ENCODE results near the gene SH3BGRL. TPM values are rescaled to one million over a fixed set of nuclear protein-coding genes. Genes with fewer than 3 reads are reported as not detected.

Gene SH3BGRL
- total RNA-seq: 100 to 1,000 TPM in 1 of 3 donors, 10 to 100 TPM in 2; 49.7 to 186 (median 74.4) TPM
- long read RNA-seq, donor 1, transcript SH3BGRL-201 (4 exons, 1,923 nt): major isoform, 119 of 128 reads
- long read RNA-seq, donor 1, partial matches to known transcripts: 5 of 128 reads
- long read RNA-seq, donor 1, other reads (novel, unspliced or antisense): 3 of 128 reads
- long read RNA-seq, donor 2, transcript SH3BGRL-201 (4 exons, 1,923 nt): major isoform, 49 of 53 reads
- long read RNA-seq, donor 2, partial matches to known transcripts: 1 of 53 reads
- long read RNA-seq, donor 2, other reads (novel, unspliced or antisense): 2 of 53 reads

DNA sequence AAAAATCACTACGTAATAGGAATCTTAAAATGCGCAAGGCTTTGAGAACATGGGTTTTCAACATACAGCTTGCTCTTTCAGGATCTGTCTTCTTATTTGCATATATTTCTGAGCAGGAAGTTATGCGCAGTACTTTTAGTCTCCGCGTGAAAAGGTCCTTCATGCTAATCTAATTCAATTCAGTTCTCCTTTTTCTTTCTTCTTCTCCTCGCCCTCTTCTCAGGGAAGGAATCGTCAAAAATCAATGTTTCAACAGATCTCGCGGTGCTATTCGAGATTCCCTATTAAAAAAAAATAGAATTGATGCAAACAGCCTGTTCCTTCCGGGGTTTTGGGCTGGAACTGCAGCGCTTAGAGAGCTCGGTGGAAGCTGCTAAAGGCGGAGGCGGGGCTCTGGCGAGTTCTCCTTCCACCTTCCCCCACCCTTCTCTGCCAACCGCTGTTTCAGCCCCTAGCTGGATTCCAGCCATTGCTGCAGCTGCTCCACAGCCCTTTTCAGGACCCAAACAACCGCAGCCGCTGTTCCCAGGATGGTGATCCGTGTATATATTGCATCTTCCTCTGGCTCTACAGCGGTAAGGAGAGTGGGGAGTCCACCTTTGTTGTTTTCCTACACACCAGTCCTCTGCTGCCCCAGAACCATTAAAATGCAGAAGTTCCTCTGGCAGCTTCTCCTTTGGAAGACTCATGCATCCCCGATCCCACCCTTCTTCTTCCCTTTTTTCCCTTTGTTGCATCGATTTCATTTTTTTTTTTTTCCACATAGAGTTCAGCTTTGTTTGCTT lies at the start of gene SH3BGRL, which contains the start of gene HMGN5:
Gene SH3BGRL (plus strand): TSS at position 432 of the 785 bp plus-strand sequence. CDS start 99 bp downstream, at position 531.
Gene HMGN5 (minus strand): TSS at position 243 of the 785 bp plus-strand sequence. CDS start 80,364 bp downstream, outside the sequence.
- peak; percentile 76 to 87 (median 82) for DNase-seq
- H3K36me3 ChIP-seq (ENCODE audit: low read depth): no peaks in the 10 kb centered on the region
- H3K4me1 ChIP-seq (ENCODE audit: low read depth): no peaks in the 10 kb centered on the region
- H3K9me3 ChIP-seq: no peaks in the 10 kb centered on the region
- ATAC-seq: peak; percentile 99
- peak within 1 kb of the TSS; percentile 11 for H3K4me3 ChIP-seq
- intact Hi-C loops (cut with DNase I, micrococcal nuclease): no loop called here
- TF ChIP-seq CTCF (IDR thresholded peaks at IDR 0.05): no peak

GRCh38 chrX:81168391-81168790 lies 33.5 kb upstream of the SH3BGRL start:
- no peak for ATAC-seq
- H3K4me1 ChIP-seq (ENCODE audit: low read depth): no peaks in the 10 kb centered on the region
- no peak overlapping the region for H3K4me3 ChIP-seq
- TF ChIP-seq CTCF (IDR thresholded peaks at IDR 0.05): no peak
- no peaks in the 10 kb centered on the region for H3K36me3 ChIP-seq (ENCODE audit: low read depth)
- intact Hi-C loops (cut with DNase I, micrococcal nuclease): no loop called here
- H3K9me3 ChIP-seq: no peaks in the 10 kb centered on the region
- no peak for DNase-seq

GRCh38 chrX:81174286-81174685 lies 27.6 kb upstream of the SH3BGRL start:
- intact Hi-C loops (cut with DNase I, micrococcal nuclease): no loop called here
- ATAC-seq: peak; percentile 33
- no peak for DNase-seq

DNA sequence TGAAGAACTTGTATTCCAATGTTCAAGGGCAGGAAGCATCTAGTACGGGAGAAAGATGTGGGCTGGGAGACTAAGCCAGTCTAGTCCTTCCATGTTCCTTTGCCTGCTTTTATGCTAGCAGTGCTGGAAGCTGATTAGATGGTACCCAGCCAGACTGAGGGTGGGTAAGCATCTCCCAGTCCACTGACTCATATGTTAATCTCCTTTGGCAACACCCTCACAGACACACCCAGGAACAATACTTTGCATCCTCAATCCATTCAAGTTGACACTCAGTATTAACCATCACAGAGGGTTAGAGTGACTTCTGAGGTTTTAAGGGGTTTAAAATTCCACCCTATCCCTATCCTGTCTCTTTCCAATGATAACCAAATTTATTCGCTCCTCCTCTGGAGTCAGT lies 6.6 kb upstream of the SH3BGRL start:
- ATAC-seq: no peak
- no peak for TF ChIP-seq CTCF (IDR thresholded peaks at IDR 0.05)
- Histone ChIP-seq H3K36me3 (ENCODE audit: low read depth) (no peaks in the 10 kb centered on the region), H3K4me1 (ENCODE audit: low read depth) (no peaks in the 10 kb centered on the region), H3K4me3 (no peak overlapping the region), H3K9me3 (no peaks in the 10 kb centered on the region)
- intact Hi-C loops (cut with DNase I, micrococcal nuclease): no loop called here
- no peak for DNase-seq

More at GRCh38 chrX:81174286-81174685, 27.6 kb upstream of the SH3BGRL start:
- Histone ChIP-seq H3K4me1 (ENCODE audit: low read depth) (no peaks in the 10 kb centered on the region), H3K4me3 (no peak overlapping the region), H3K9me3 (no peaks in the 10 kb centered on the region), H3K36me3 (ENCODE audit: low read depth) (no peaks in the 10 kb centered on the region)
- no peak for TF ChIP-seq CTCF (IDR thresholded peaks at IDR 0.05)

GRCh38 chrX:81195712-81196111 lies 6.2 kb upstream of the SH3BGRL start:
- DNase-seq: peak in 1 of 3 donors; percentile 75
- no peak overlapping the region for H3K4me3 ChIP-seq
- H3K4me1 ChIP-seq (ENCODE audit: low read depth): no peaks in the 10 kb centered on the region
- TF ChIP-seq CTCF (IDR thresholded peaks at IDR 0.05): no peak
- no peaks in the 10 kb centered on the region for H3K9me3 ChIP-seq
- intact Hi-C loops (cut with DNase I, micrococcal nuclease): no loop called here
- no peaks in the 10 kb centered on the region for H3K36me3 ChIP-seq (ENCODE audit: low read depth)
- peak; percentile 81 for ATAC-seq
